ENCODE data around the gene CHST1.

DNA sequence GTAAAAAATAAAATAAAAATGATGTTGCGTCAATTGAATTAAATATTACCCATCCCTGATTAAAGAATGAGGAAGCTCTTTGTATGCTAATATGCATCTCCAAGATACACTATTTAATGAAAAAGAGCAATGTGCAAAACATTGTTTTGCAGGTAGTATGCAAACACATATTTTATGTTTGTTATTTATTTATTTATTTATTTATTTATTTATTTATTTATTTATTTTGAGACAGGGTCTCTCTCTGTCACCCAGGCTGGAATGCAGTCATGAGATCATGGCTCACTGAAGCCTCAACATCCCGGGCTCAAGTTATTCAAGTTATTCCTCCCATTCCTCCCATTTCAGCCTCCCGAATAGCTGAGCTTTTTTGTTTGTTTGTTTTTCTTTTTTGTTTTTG, 7.2 kb upstream of the CHST1 start:
- TF ChIP-seq, protein P1, sequence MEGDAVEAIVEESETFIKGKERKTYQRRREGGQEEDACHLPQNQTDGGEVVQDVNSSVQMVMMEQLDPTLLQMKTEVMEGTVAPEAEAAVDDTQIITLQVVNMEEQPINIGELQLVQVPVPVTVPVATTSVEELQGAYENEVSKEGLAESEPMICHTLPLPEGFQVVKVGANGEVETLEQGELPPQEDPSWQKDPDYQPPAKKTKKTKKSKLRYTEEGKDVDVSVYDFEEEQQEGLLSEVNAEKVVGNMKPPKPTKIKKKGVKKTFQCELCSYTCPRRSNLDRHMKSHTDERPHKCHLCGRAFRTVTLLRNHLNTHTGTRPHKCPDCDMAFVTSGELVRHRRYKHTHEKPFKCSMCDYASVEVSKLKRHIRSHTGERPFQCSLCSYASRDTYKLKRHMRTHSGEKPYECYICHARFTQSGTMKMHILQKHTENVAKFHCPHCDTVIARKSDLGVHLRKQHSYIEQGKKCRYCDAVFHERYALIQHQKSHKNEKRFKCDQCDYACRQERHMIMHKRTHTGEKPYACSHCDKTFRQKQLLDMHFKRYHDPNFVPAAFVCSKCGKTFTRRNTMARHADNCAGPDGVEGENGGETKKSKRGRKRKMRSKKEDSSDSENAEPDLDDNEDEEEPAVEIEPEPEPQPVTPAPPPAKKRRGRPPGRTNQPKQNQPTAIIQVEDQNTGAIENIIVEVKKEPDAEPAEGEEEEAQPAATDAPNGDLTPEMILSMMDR (conservative IDR thresholded peaks at IDR 0.05; ENCODE audit: low read depth in 2 of 2), result no peak
- no peak for TF ChIP-seq POLR2AphosphoS5 (IDR thresholded peaks at IDR 0.05; ENCODE audit: low read depth)

Data from GM23338 (cell line).